CD14-positive monocyte (primary cell): ENCODE measurements around the gene CRAMP1. TPM values are rescaled to one million over a fixed set of nuclear protein-coding genes. Genes with fewer than 3 reads are reported as not detected.
A peak's percentile ranks its signal among the peaks of the same experiment; 100 is the strongest.

Source experiments
- DNase-seq, 3 donors: peaks; one replicate each; pipeline ENCODE4 v3.0.0-alpha.2; 2011 to 2022
- H2AFZ ChIP-seq: 2 replicates; pipeline ENCODE4 v1.6.0; 2012; ENCODE audit warnings: mild to moderate bottlenecking, low read depth, low read length, inconsistent platforms; ENCODE audit not compliant: insufficient read depth, poor library complexity, severe bottlenecking
- H3K27ac ChIP-seq, 2 donors: 1 replicate in 1 of 2; 2 replicates in 1 of 2; pipeline ENCODE4 v1.5.1; 2012 to 2013; ENCODE audit warnings: low read length in 2 of 2, control low read depth in 1 of 2, inconsistent platforms in 1 of 2, low read depth in 1 of 2, mild to moderate bottlenecking in 1 of 2
- H3K27me3 ChIP-seq, 2 donors: one replicate each; pipeline versions ENCODE4 v1.6.0 to v1.6.1; 2011 to 2013; ENCODE audit warnings: low read length in 2 of 2; ENCODE audit not compliant: control insufficient read depth in 2 of 2, insufficient read depth in 2 of 2
- H3K36me3 ChIP-seq, 2 donors: replicated peaks in 1 of 2; 1 replicate in 1 of 2; 2 replicates in 1 of 2; pipeline versions ENCODE4 v1.5.1 to v1.6.1; 2012 to 2013; ENCODE audit warnings: low read length in 2 of 2, control low read depth in 1 of 2, inconsistent platforms in 1 of 2, mild to moderate bottlenecking in 1 of 2; ENCODE audit not compliant: insufficient read depth in 2 of 2, control insufficient read depth in 1 of 2
- H3K4me1 ChIP-seq, 2 donors: 1 replicate in 1 of 2; 2 replicates in 1 of 2; pipeline versions ENCODE4 v1.5.1 to v1.6.1; 2012 to 2013; ENCODE audit warnings: low read length in 2 of 2, control low read depth in 1 of 2, inconsistent platforms in 1 of 2, mild to moderate bottlenecking in 1 of 2, moderate library complexity in 1 of 2; ENCODE audit not compliant: insufficient read depth in 2 of 2, control insufficient read depth in 1 of 2
- H3K4me2 ChIP-seq: replicated peaks from 2 replicates; pipeline ENCODE3; 2012; ENCODE audit warnings: low read length, moderate library complexity, mild to moderate bottlenecking; ENCODE audit not compliant: poor library complexity, severe bottlenecking; ENCODE audit errors: extremely low read depth
- H3K4me3 ChIP-seq, 3 experiments: fragments of 200-600 bp in 1 of 3; sonication (generic) in 1 of 3; replicated peaks in 1 of 3; 1 replicate in 2 of 3; 2 replicates in 1 of 3; pipeline ENCODE4 v1.5.1; 2011 to 2013; ENCODE audit warnings: low read length in 3 of 3, mild to moderate bottlenecking in 3 of 3, control low read depth in 2 of 3, low read depth in 2 of 3, inconsistent platforms in 1 of 3, moderate library complexity in 1 of 3
- H3K79me2 ChIP-seq: 2 replicates; pipeline ENCODE4 v1.6.0; 2012; ENCODE audit warnings: mild to moderate bottlenecking, control low read depth, inconsistent platforms, low read length, moderate library complexity; ENCODE audit not compliant: insufficient read depth
- H3K9ac ChIP-seq: 2 replicates; pipeline ENCODE4 v1.6.0; 2017; ENCODE audit warnings: low read length, mild to moderate bottlenecking; ENCODE audit not compliant: insufficient read depth, poor library complexity, severe bottlenecking
- H3K9me3 ChIP-seq, 2 donors: replicated peaks in 1 of 2; 1 replicate in 1 of 2; 2 replicates in 1 of 2; pipeline versions ENCODE4 v1.5.1 to v1.6.1; 2012 to 2013; ENCODE audit warnings: low read length in 2 of 2, control low read depth in 1 of 2; ENCODE audit not compliant: control insufficient read depth in 1 of 2, insufficient read depth in 1 of 2
- H4K20me1 ChIP-seq: 2 replicates; pipeline ENCODE4 v1.6.0; 2012; ENCODE audit warnings: mild to moderate bottlenecking, low read length, control low read depth, moderate library complexity; ENCODE audit not compliant: insufficient read depth
- H3K27ac Mint-ChIP-seq, 7 donors: one replicate each; pipeline ENCODE4 v1.8.0; 2020; ENCODE audit warnings: mild to moderate bottlenecking in 7 of 7, mixed read lengths in 7 of 7, moderate library complexity in 6 of 7, inconsistent platforms in 2 of 7
- H3K27me3 Mint-ChIP-seq, 3 donors: one replicate each; pipeline ENCODE4 v1.8.0; 2021 to 2022; ENCODE audit warnings: low read depth in 3 of 3, mild to moderate bottlenecking in 3 of 3, mixed read lengths in 3 of 3, moderate library complexity in 3 of 3, inconsistent platforms in 1 of 3
- H3K36me3 Mint-ChIP-seq, 2 donors: one replicate each; pipeline ENCODE4 v1.8.0; 2020; ENCODE audit warnings: mixed read lengths in 2 of 2, inconsistent platforms in 1 of 2, mild to moderate bottlenecking in 1 of 2
- H3K4me1 Mint-ChIP-seq: one replicate; pipeline ENCODE4 v1.8.0; 2020; ENCODE audit warnings: mild to moderate bottlenecking, mixed read lengths
- H3K4me3 Mint-ChIP-seq, 2 donors: one replicate each; pipeline ENCODE4 v1.8.0; 2020; ENCODE audit warnings: mild to moderate bottlenecking in 2 of 2, mixed read lengths in 2 of 2, moderate library complexity in 1 of 2
- H3K9me3 Mint-ChIP-seq, 7 donors: one replicate each; pipeline ENCODE4 v1.8.0; 2020 to 2022; ENCODE audit warnings: mixed read lengths in 7 of 7, mild to moderate bottlenecking in 6 of 7, moderate library complexity in 6 of 7, inconsistent platforms in 2 of 7
- CTCF ChIP-seq: fragments of 200-600 bp; IDR thresholded peaks from one replicate; pipeline ENCODE4 v1.8.0; 2022; ENCODE audit warnings: antibody characterized with exemption, mild to moderate bottlenecking
- WGBS: methylation state at CpG from one replicate; pipeline ENCODE4 v1.1.5; 2013; ENCODE audit warnings: missing lambda C conversion rate; ENCODE audit not compliant: insufficient coverage; 5-methylcytosine and 5-hydroxymethylcytosine counted together
- intact Hi-C, 2 donors: fragments of 100-400 bp; cut with micrococcal nuclease; formaldehyde crosslinking; loops; one replicate each; pipeline versions ENCODE4 v1.15.0 to v1.15.1; 2023
- polyA plus RNA-seq, 3 donors: library from polyadenylated mRNA; depleted of rRNA in 1 of 3; unstranded in 2 of 3; stranded (reverse) in 1 of 3; fragments of 300-500 nt in 2 of 3; fragments of >200 nt in 1 of 3; fragmentation: Illumina TruSeq in 2 of 3; gene quantifications; 1 replicate in 2 of 3; 2 replicates in 1 of 3; pipeline ENCODE4 v1.2.3, GENCODE V29; 2012 to 2021

Gene CRAMP1
- polyA plus RNA-seq, 3 donors = 0.46 to 12.3 (median 1.0) TPM

- no peak for TF ChIP-seq CTCF
- Histone ChIP-seq H3K4me3 (peak within 1 kb of the TSS; percentile 36 to 80 (median 51)), H3K36me3 (peaks cover 25 to 36% of the 10 kb centered on the region in 2 donors), H3K27me3 (no peaks in the 10 kb centered on the region), H3K9me3 (no peaks in the 10 kb centered on the region), H3K9ac (peak within 1 kb of the TSS; percentile 71), H2AFZ (peak within 1 kb of the TSS; percentile 78), H4K20me1 (no peaks in the 10 kb centered on the region), H3K79me2 (peaks cover 48% of the 10 kb centered on the region), H3K4me2 (peak within 1 kb of the TSS; percentile 84), H3K27ac (peak within 1 kb of the TSS in 1 of 2 donors; percentile 7), H3K4me1 (peaks cover 13 to 18% of the 10 kb centered on the region in 2 donors)
- H3K9me3 Mint-ChIP-seq = peaks cover 0 to 3% (median 0%) of the 10 kb centered on the region in 7 donors
- H3K4me3 Mint-ChIP-seq = peak within 1 kb of the TSS; percentile 83 to 92
- peaks cover 0 to 2% (median 0%) of the 10 kb centered on the region in 3 donors for H3K27me3 Mint-ChIP-seq
- WGBS = under 1% methylated on average over 79 of the region's 79 CpGs
- H3K36me3 Mint-ChIP-seq = peaks cover 27 to 33% of the 10 kb centered on the region in 2 donors
- peak within 1 kb of the TSS in 5 of 7 donors; percentile 21 to 86 (median 75) for H3K27ac Mint-ChIP-seq
- DNase-seq = peak; percentile 90 to 92 (median 90)
- intact Hi-C loops = loop anchor here in 1 of 2 donors (5.0 to 10.0 kb wide), 2 partner anchors 49 to 63 kb away; partner anchors contain the start of genes CRAMP1 and IFT140
- H3K4me1 Mint-ChIP-seq = peaks cover 18% of the 10 kb centered on the region
Observed at GRCh38 chr16:1677942-1678499, 65.9 kb downstream of the CRAMP1 start, which contains the start of gene JPT2. Gene JPT2, plus strand, starts transcription at chr16:1678279. Its CDS starts 34 bp downstream, at chr16:1678313.

GRCh38 chr16:1678500-1679098, 66.4 kb downstream of the CRAMP1 start:
- H3K4me3 Mint-ChIP-seq = peak overlapping the region; percentile 83 to 92
- intact Hi-C loops = loop anchor here in 1 of 2 donors (5.0 to 10.0 kb wide), 2 partner anchors 49 to 64 kb away; partner anchors contain the start of genes CRAMP1 and IFT140

More at GRCh38 chr16:1678500-1679098, 66.4 kb downstream of the CRAMP1 start:
- Mint-ChIP-seq H3K27ac (peak overlapping the region in 3 of 7 donors; percentile 75 to 86 (median 76)), H3K36me3 (peaks cover 25 to 31% of the 10 kb centered on the region in 2 donors), H3K4me1 (peaks cover 18% of the 10 kb centered on the region), H3K27me3 (no peaks in the 10 kb centered on the region), H3K9me3 (peaks cover 0 to 3% (median 0%) of the 10 kb centered on the region in 7 donors)
- TF ChIP-seq CTCF = no peak
- H3K9ac ChIP-seq = peak overlapping the region; percentile 71
- DNase-seq = peak; percentile 7 to 44 (median 10)
- H3K36me3 ChIP-seq = peaks cover 19 to 33% of the 10 kb centered on the region in 2 donors
- H3K79me2 ChIP-seq = peaks cover 53% of the 10 kb centered on the region
- no peaks in the 10 kb centered on the region for H4K20me1 ChIP-seq
- peaks cover 13 to 18% of the 10 kb centered on the region in 2 donors for H3K4me1 ChIP-seq
- peak overlapping the region; percentile 36 to 80 (median 51) for H3K4me3 ChIP-seq
- no peaks in the 10 kb centered on the region for H3K9me3 ChIP-seq
- H2AFZ ChIP-seq = peak overlapping the region; percentile 78
- H3K27ac ChIP-seq = peak overlapping the region in 1 of 2 donors; percentile 7
- H3K4me2 ChIP-seq = peak overlapping the region; percentile 84
- no peaks in the 10 kb centered on the region for H3K27me3 ChIP-seq
- WGBS = under 1% methylated on average over 40 of the region's 45 CpGs
